Hepatic stellate cell (primary cell): ENCODE data around the gene HEBP2.
"Not testable (repeated sequence)": the region's sequence is repeated elsewhere in the genome, so short reads cannot be mapped to it uniquely, and the experiment has no call there.

Experiments used
- DNase-seq: peaks from one replicate; pipeline ENCODE4 v3.0.0; 2011; ENCODE audit warnings: low spot score

The HEBP2 gene

GRCh38 chr6:138403801-138404665 is at the start of gene HEBP2:
Gene HEBP2 (plus strand): TSS chr6:138404223. CDS start chr6:138404496, 273 bp downstream.
- DNase-seq = peak; percentile 70

GRCh38 chr6:138357928-138358327 is 46.1 kb upstream of the HEBP2 start:
- DNase-seq = no peak

- not testable (repeated sequence) for DNase-seq
These were observed 35.3 kb upstream of the HEBP2 start for GRCh38 chr6:138368684-138369083.

GRCh38 chr6:138370631-138371451 is 33.2 kb upstream of the HEBP2 start:
- DNase-seq = no peak

- DNase-seq = no peak
These were observed 32.6 kb upstream of the HEBP2 start for GRCh38 chr6:138371452-138371711.

- no peak for DNase-seq
These were observed 32.3 kb upstream of the HEBP2 start for GRCh38 chr6:138371720-138372119.

GRCh38 chr6:138372711-138373463 is 31.1 kb upstream of the HEBP2 start:
- no peak for DNase-seq

GRCh38 chr6:138374230-138374629 is 29.8 kb upstream of the HEBP2 start:
- DNase-seq = no peak

GRCh38 chr6:138374815-138375214 is 29.2 kb upstream of the HEBP2 start:
- no peak for DNase-seq

GRCh38 chr6:138377042-138377441 is 27.0 kb upstream of the HEBP2 start:
- no peak for DNase-seq

- DNase-seq = no peak
These were observed 26.2 kb upstream of the HEBP2 start, which contains the start of gene SMIM28 for GRCh38 chr6:138377844-138378243. Gene SMIM28 (plus strand): TSS chr6:138377905. CDS start chr6:138378073, 168 bp downstream.

- no peak for DNase-seq
These were observed 25.6 kb upstream of the HEBP2 start for GRCh38 chr6:138378463-138378862.

GRCh38 chr6:138382498-138383265 is 21.3 kb upstream of the HEBP2 start:
- DNase-seq = no peak

GRCh38 chr6:138383776-138384175 is 20.2 kb upstream of the HEBP2 start:
- no peak for DNase-seq

GRCh38 chr6:138386897-138387296 is 17.1 kb upstream of the HEBP2 start:
- DNase-seq = no peak

- DNase-seq = no peak
These were observed 16.2 kb upstream of the HEBP2 start for GRCh38 chr6:138387577-138388368.

- no peak for DNase-seq
These were observed 14.5 kb upstream of the HEBP2 start for GRCh38 chr6:138389551-138389950.

- DNase-seq = no peak
These were observed 9.9 kb upstream of the HEBP2 start for GRCh38 chr6:138393871-138394783.

GRCh38 chr6:138396709-138397108 is 7.3 kb upstream of the HEBP2 start:
- no peak for DNase-seq
